B cell (primary cell): ENCODE results near the gene ABCD4. TPM values are rescaled to one million over a fixed set of nuclear protein-coding genes. Genes with fewer than 3 reads are reported as not detected.
A peak's percentile ranks its signal among the peaks of the same experiment; 100 is the strongest.

ENCODE experiments used
- ATAC-seq: fragments of 200-7000 bp; cut with Tn5 transposase; one replicate; pipeline ENCODE4 v1.10.0; 2021; ENCODE audit warnings: low read depth, mild to moderate bottlenecking, moderate number of reproducible peaks, moderate library complexity
- CTCF ChIA-PET: fragments of 350-600 bp; sonication (Branson Sonifier 250); formaldehyde crosslinking; loops from one replicate; lab custom pipeline; 2021; ENCODE audit warnings: antibody characterized with exemption, inconsistent platforms; lab: Charles Lee
- POLR2A ChIA-PET: fragments of 350-600 bp; sonication (Branson Sonifier 250); formaldehyde crosslinking; loops from one replicate; lab custom pipeline; 2021; ENCODE audit warnings: antibody characterized with exemption; lab: Charles Lee
- DNase-seq: peaks from one replicate; pipeline ENCODE4 v3.0.0; 2013
- H2AFZ ChIP-seq: 2 replicates; pipeline ENCODE4 v1.6.1; 2012; ENCODE audit warnings: mild to moderate bottlenecking, low read depth, low read length; ENCODE audit not compliant: insufficient read depth, poor library complexity, severe bottlenecking
- H3K27ac ChIP-seq, 2 donors: 1 replicate in 1 of 2; 2 replicates in 1 of 2; pipeline ENCODE4 v1.5.1; 2012 to 2013; ENCODE audit warnings: low read length in 2 of 2, mild to moderate bottlenecking in 2 of 2, moderate library complexity in 1 of 2
- H3K27me3 ChIP-seq, 4 experiments: fragments of 200-600 bp in 1 of 4; sonication (generic) in 1 of 4; replicated peaks in 1 of 4; 1 replicate in 2 of 4; 2 replicates in 2 of 4; pipeline versions ENCODE4 v1.6.1 to v1.7.0; 2013 to 2016; ENCODE audit warnings: low read length in 3 of 4, mild to moderate bottlenecking in 2 of 4, mixed read lengths in 1 of 4, moderate library complexity in 1 of 4; ENCODE audit not compliant: insufficient read depth in 4 of 4, control insufficient read depth in 3 of 4; ENCODE audit errors: control extremely low read depth in 1 of 4
- H3K36me3 ChIP-seq, 2 experiments: replicated peaks in 1 of 2; 1 replicate in 1 of 2; 2 replicates in 1 of 2; pipeline versions ENCODE4 v1.6.1 to v1.7.1; 2013; ENCODE audit warnings: low read length in 1 of 2; ENCODE audit not compliant: insufficient read depth in 2 of 2, control insufficient read depth in 1 of 2; ENCODE audit errors: control extremely low read depth in 1 of 2, extremely low read depth in 1 of 2
- H3K4me1 ChIP-seq, 2 donors: fragments of 200-600 bp in 1 of 2; sonication (generic) in 1 of 2; 1 replicate in 1 of 2; 2 replicates in 1 of 2; pipeline versions ENCODE4 v1.5.1 to v1.6.1; 2013 to 2017; ENCODE audit warnings: low read length in 2 of 2; ENCODE audit not compliant: control insufficient read depth in 2 of 2, insufficient read depth in 2 of 2
- H3K4me2 ChIP-seq: replicated peaks from 2 replicates; pipeline ENCODE3; 2012; ENCODE audit warnings: mild to moderate bottlenecking, low read depth, low read length; ENCODE audit not compliant: poor library complexity, severe bottlenecking
- H3K4me3 ChIP-seq, 5 experiments: fragments of 200-600 bp in 1 of 5; sonication (generic) in 1 of 5; 1 replicate in 3 of 5; 2 replicates in 2 of 5; pipeline versions ENCODE4 v1.5.1 to v1.7.0; 2011 to 2016; ENCODE audit warnings: low read length in 4 of 5, mild to moderate bottlenecking in 4 of 5, low read depth in 2 of 5, control low read depth in 1 of 5, moderate library complexity in 1 of 5; ENCODE audit not compliant: insufficient read depth in 1 of 5; ENCODE audit errors: control extremely low read depth in 1 of 5, extremely low read depth in 1 of 5
- H3K79me2 ChIP-seq: fragments of 200-600 bp; sonication (generic); one replicate; pipeline ENCODE4 v1.6.0; 2016; ENCODE audit warnings: low read length; ENCODE audit not compliant: control insufficient read depth, insufficient read depth
- H3K9ac ChIP-seq: fragments of 200-600 bp; sonication (generic); 2 replicates; pipeline ENCODE4 v1.6.1; 2017; ENCODE audit warnings: mild to moderate bottlenecking, low read length, moderate library complexity
- H3K9me3 ChIP-seq, 3 donors: one replicate each; pipeline versions ENCODE4 v1.6.1 to v1.7.1; 2013; ENCODE audit warnings: low read length in 2 of 3; ENCODE audit not compliant: control insufficient read depth in 2 of 3, insufficient read depth in 1 of 3; ENCODE audit errors: control extremely low read depth in 1 of 3
- H4K20me1 ChIP-seq: 2 replicates; pipeline ENCODE4 v1.6.0; 2012; ENCODE audit warnings: mild to moderate bottlenecking, low read length; ENCODE audit not compliant: insufficient read depth, control insufficient read depth, poor library complexity, severe bottlenecking
- H3K27ac Mint-ChIP-seq: one replicate; pipeline ENCODE4 v1.8.0; 2021; ENCODE audit warnings: mixed read lengths
- H3K27me3 Mint-ChIP-seq: one replicate; pipeline ENCODE4 v1.8.0; 2021; ENCODE audit warnings: mixed read lengths
- H3K4me1 Mint-ChIP-seq: one replicate; pipeline ENCODE4 v1.8.0; 2021; ENCODE audit warnings: mixed read lengths
- H3K4me3 Mint-ChIP-seq: one replicate; pipeline ENCODE4 v1.8.0; 2021; ENCODE audit warnings: mixed read lengths
- H3K9me3 Mint-ChIP-seq: one replicate; pipeline ENCODE4 v1.8.0; 2022; ENCODE audit warnings: mixed read lengths; ENCODE audit not compliant: insufficient read depth
- CTCF ChIP-seq: fragments of 200-600 bp; IDR thresholded peaks from one replicate; pipeline ENCODE4 v1.8.0; 2022; ENCODE audit warnings: antibody characterized with exemption, mild to moderate bottlenecking
- EZH2 ChIP-seq: IDR thresholded peaks from 2 replicates; pipeline ENCODE4 v1.6.1; 2012; ENCODE audit warnings: borderline replicate concordance, low read depth, mild to moderate bottlenecking, moderate library complexity, low read length; ENCODE audit not compliant: insufficient read depth, poor library complexity, severe bottlenecking
- WGBS: methylation state at CpG from one replicate; pipeline ENCODE4 v1.1.5; 2013; ENCODE audit warnings: missing lambda C conversion rate; ENCODE audit not compliant: insufficient coverage; 5-methylcytosine and 5-hydroxymethylcytosine counted together
- intact Hi-C: fragments of 100-400 bp; cut with micrococcal nuclease; formaldehyde crosslinking; loops from one replicate; pipeline ENCODE4 v1.10.0; 2022
- polyA plus RNA-seq: library from polyadenylated mRNA; depleted of rRNA; stranded (reverse); fragments of >200 nt; gene quantifications from 2 replicates; pipeline ENCODE4 v1.2.3, GENCODE V29; 2012
- total RNA-seq, 2 donors: library from RNA; stranded (reverse); fragments of 120-200 nt in 1 of 2; gene quantifications; 1 replicate in 1 of 2; 2 replicates in 1 of 2; pipeline versions ENCODE4 v1.2.3 to v1.2.4, GENCODE V29; 2013 to 2022

The ABCD4 gene
- total and polyA plus RNA-seq, 2 donors (not counting 1 experiment from before 2014, with no cell fraction given), result 90.0 to 125 TPM

DNA sequence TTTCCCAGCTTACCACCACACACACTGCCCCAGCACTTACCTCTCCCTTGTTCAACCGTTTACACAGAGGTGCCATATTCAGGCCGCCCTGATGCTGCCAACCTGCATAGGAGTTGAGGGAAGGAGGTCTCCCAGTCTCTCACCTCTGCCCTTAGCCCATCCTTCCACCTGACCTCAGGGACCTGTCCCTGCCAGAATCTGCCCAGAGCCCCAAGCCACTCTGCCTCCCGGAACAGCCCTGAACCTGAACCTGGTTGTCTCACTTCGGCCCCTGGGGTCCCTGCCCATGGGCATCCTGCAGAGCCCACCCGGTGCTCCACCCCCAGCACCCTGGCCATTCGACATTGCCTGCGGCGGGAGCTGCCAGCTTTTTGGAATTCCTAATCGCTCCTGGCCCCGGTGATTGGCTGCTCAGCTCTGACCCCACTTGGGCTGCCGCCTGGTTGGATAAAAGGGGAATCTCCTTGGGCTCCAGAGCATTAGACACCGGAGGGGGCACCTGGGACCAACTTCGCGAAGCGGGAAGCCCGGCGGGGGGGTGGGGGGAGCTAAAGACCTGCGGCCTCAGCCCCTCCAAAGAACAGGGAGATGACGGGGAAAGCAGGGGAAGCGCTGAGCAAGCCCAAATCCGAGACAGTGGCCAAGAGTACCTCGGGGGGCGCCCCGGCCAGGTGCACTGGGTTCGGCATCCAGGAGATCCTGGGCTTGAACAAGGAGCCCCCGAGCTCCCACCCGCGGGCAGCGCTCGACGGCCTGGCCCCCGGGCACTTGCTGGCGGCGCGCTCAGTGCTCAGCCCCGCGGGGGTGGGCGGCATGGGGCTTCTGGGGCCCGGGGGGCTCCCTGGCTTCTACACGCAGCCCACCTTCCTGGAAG, 63.5 kb downstream of the ABCD4 start, which contains the start of gene VSX2:
VSX2 (plus strand) TSS at position 476 of the 874 bp plus-strand sequence; CDS start at position 589, 113 bp downstream.
- Histone ChIP-seq H3K4me1 (peaks cover 27 to 32% of the 10 kb centered on the region in 2 donors), H3K4me2 (peak within 1 kb of the TSS; percentile 83), H3K36me3 (no peaks in the 10 kb centered on the region), H4K20me1 (no peaks in the 10 kb centered on the region), H3K9ac (peak within 1 kb of the TSS; percentile 55), H3K79me2 (no peaks in the 10 kb centered on the region), H3K27ac (no peak within 1 kb of the TSS), H3K9me3 (peaks cover 0 to 21% (median 0%) of the 10 kb centered on the region in 3 donors), H3K27me3 (peaks cover 2 to 78% (median 50%) of the 10 kb centered on the region in 4 experiments), H2AFZ (peak within 1 kb of the TSS; percentile 38), H3K4me3 (peak within 1 kb of the TSS in 3 of 5 experiments; percentile 3 to 60 (median 42))
- ChIA-PET CTCF (interaction anchor here (0.7 kb wide), 1 partner anchor 1390 kb away, joined by 3 read pairs; no protein-coding TSS in a partner anchor), POLR2A (interaction anchor here (0.7 kb wide), 1 partner anchor 40 kb away, joined by 5 read pairs; no protein-coding TSS in a partner anchor)
- TF ChIP-seq CTCF (no peak), EZH2 (no peak)
- peak within 1 kb of the TSS; percentile 73 for H3K4me3 Mint-ChIP-seq
- peaks cover 25% of the 10 kb centered on the region for H3K4me1 Mint-ChIP-seq
- no peak for ATAC-seq
- DNase-seq, result no peak
- H3K9me3 Mint-ChIP-seq, result no peaks in the 10 kb centered on the region
- intact Hi-C loops, result no loop called here
- no peak within 1 kb of the TSS for H3K27ac Mint-ChIP-seq
- H3K27me3 Mint-ChIP-seq, result peaks cover 63% of the 10 kb centered on the region
- 14% methylated on average over 38 of the region's 40 CpGs for WGBS

- no peak for TF ChIP-seq CTCF
- Mint-ChIP-seq H3K9me3 (no peaks in the 10 kb centered on the region), H3K4me3 (no peak overlapping the region), H3K4me1 (peaks cover 25% of the 10 kb centered on the region), H3K27me3 (peaks cover 53% of the 10 kb centered on the region), H3K27ac (no peak overlapping the region)
- Histone ChIP-seq H4K20me1 (no peaks in the 10 kb centered on the region), H3K4me2 (no peak overlapping the region), H3K4me3 (no peak overlapping the region), H3K79me2 (no peaks in the 10 kb centered on the region), H2AFZ (no peak overlapping the region), H3K9me3 (peaks cover 0 to 30% (median 0%) of the 10 kb centered on the region in 3 donors), H3K4me1 (peaks cover 27 to 28% of the 10 kb centered on the region in 2 donors), H3K27me3 (peaks cover 0 to 61% (median 35%) of the 10 kb centered on the region in 4 experiments), H3K36me3 (no peaks in the 10 kb centered on the region), H3K27ac (no peak overlapping the region), H3K9ac (no peak overlapping the region)
- CTCF ChIA-PET, result no interaction called here
- no peak for ATAC-seq
- 100% methylated on average over 1 of the region's 4 CpGs for WGBS
- POLR2A ChIA-PET, result no interaction called here
- intact Hi-C loops, result no loop called here
- DNase-seq, result no peak
These were observed 65.3 kb downstream of the ABCD4 start for GRCh38 chr14:74237441-74237840.
